Measurements from ENCODE around the gene IMMP2L.
"Not testable (repeated sequence)": the region's sequence is repeated elsewhere in the genome, so short reads cannot be mapped to it uniquely, and the experiment has no call there.

IMMP2L gene

GRCh38 chr7:111323670-111324069, 238.6 kb downstream of the IMMP2L start:
- not testable (repeated sequence) for DNase-seq

- no peak for DNase-seq
Observed at GRCh38 chr7:111320133-111320532, 242.2 kb downstream of the IMMP2L start.

- DNase-seq = no peak
Observed at GRCh38 chr7:111312966-111313365, 249.3 kb downstream of the IMMP2L start.

- DNase-seq = no peak
Observed at GRCh38 chr7:111308691-111309090, 253.6 kb downstream of the IMMP2L start.

- no peak for DNase-seq
Observed at GRCh38 chr7:111301891-111302290, 260.4 kb downstream of the IMMP2L start.

GRCh38 chr7:111294494-111294893, 267.8 kb downstream of the IMMP2L start:
- no peak for DNase-seq

- DNase-seq = peak; percentile 48
Observed at GRCh38 chr7:111292026-111292470, 270.2 kb downstream of the IMMP2L start.

- no peak for DNase-seq
Observed at GRCh38 chr7:111290982-111291381, 271.3 kb downstream of the IMMP2L start.

- DNase-seq = no peak
Observed at GRCh38 chr7:111290419-111290818, 271.9 kb downstream of the IMMP2L start.

GRCh38 chr7:111288441-111288840, 273.9 kb downstream of the IMMP2L start:
- DNase-seq = not testable (repeated sequence)

GRCh38 chr7:111282626-111283025, 279.7 kb downstream of the IMMP2L start:
- DNase-seq = no peak

GRCh38 chr7:111274857-111275256, 287.4 kb downstream of the IMMP2L start:
- no peak for DNase-seq

GRCh38 chr7:111272092-111272491, 290.2 kb downstream of the IMMP2L start:
- DNase-seq = no peak

GRCh38 chr7:111270794-111271193, 291.5 kb downstream of the IMMP2L start:
- DNase-seq = not testable (repeated sequence)

GRCh38 chr7:111268941-111269340, 293.4 kb downstream of the IMMP2L start:
- no peak for DNase-seq

GRCh38 chr7:111266613-111267012, 295.7 kb downstream of the IMMP2L start:
- DNase-seq = no peak

GRCh38 chr7:111265394-111265793, 296.9 kb downstream of the IMMP2L start:
- DNase-seq = no peak

GRCh38 chr7:111264981-111265380, 297.3 kb downstream of the IMMP2L start:
- no peak for DNase-seq

- DNase-seq = no peak
Observed at GRCh38 chr7:111264111-111264868, 298.0 kb downstream of the IMMP2L start.

GRCh38 chr7:111262293-111263116, 299.8 kb downstream of the IMMP2L start:
- DNase-seq = no peak

GRCh38 chr7:111261496-111261895, 300.8 kb downstream of the IMMP2L start:
- DNase-seq = no peak

- no peak for DNase-seq
Observed at GRCh38 chr7:111259991-111260390, 302.3 kb downstream of the IMMP2L start.

- no peak for DNase-seq
Observed at GRCh38 chr7:111256391-111256790, 305.9 kb downstream of the IMMP2L start.

- no peak for DNase-seq
Observed at GRCh38 chr7:111255576-111255975, 306.7 kb downstream of the IMMP2L start.
